ENCODE measurements around the gene RGS2.

Gene RGS2

GRCh38 chr1:192797143-192797542 lies 11.7 kb upstream of the RGS2 start:
- no peak for DNase-seq

GRCh38 chr1:192797891-192798290 lies 10.9 kb upstream of the RGS2 start:
- no peak for DNase-seq

GRCh38 chr1:192801451-192801850 lies 7.4 kb upstream of the RGS2 start:
- DNase-seq, result no peak

GRCh38 chr1:192802406-192802805 lies 6.4 kb upstream of the RGS2 start:
- DNase-seq, result no peak

- no peak for DNase-seq
These were observed 5.3 kb upstream of the RGS2 start for GRCh38 chr1:192803501-192803900.

GRCh38 chr1:192805832-192806323 lies 3.0 kb upstream of the RGS2 start:
- DNase-seq, result peak; percentile 85

- peak; percentile 32 for DNase-seq
These were observed 1.4 kb upstream of the RGS2 start for GRCh38 chr1:192807211-192808162.

GRCh38 chr1:192808163-192808517 lies 699 bp upstream of the RGS2 start:
- DNase-seq, result no peak

- DNase-seq, result peak; percentile 63
These were observed 741 bp downstream of the RGS2 start for GRCh38 chr1:192809307-192810252.

GRCh38 chr1:192810253-192810880 lies 1.5 kb downstream of the RGS2 start:
- DNase-seq, result no peak

GRCh38 chr1:192811006-192811405 lies 2.2 kb downstream of the RGS2 start:
- no peak for DNase-seq

GRCh38 chr1:192811594-192812239 lies 2.9 kb downstream of the RGS2 start:
- no peak for DNase-seq

GRCh38 chr1:192812420-192813209 lies 3.8 kb downstream of the RGS2 start:
- DNase-seq, result no peak

GRCh38 chr1:192814805-192815204 lies 6.0 kb downstream of the RGS2 start:
- DNase-seq, result no peak

GRCh38 chr1:192817246-192817645 lies 8.4 kb downstream of the RGS2 start:
- DNase-seq, result no peak

- no peak for DNase-seq
These were observed 12.5 kb downstream of the RGS2 start for GRCh38 chr1:192821296-192821695.

- DNase-seq, result no peak
These were observed 15.7 kb downstream of the RGS2 start for GRCh38 chr1:192824511-192824910.

- DNase-seq, result no peak
These were observed 18.1 kb downstream of the RGS2 start for GRCh38 chr1:192826791-192827546.

- no peak for DNase-seq
These were observed 21.9 kb downstream of the RGS2 start for GRCh38 chr1:192830595-192831246.

- no peak for DNase-seq
These were observed 23.0 kb downstream of the RGS2 start for GRCh38 chr1:192831706-192832355.
